Glomerular visceral epithelial cell (primary cell): Measurements from ENCODE around the gene LSM7.

ENCODE experiments used
- DNase-seq: peaks from one replicate; pipeline ENCODE4 v3.0.0-alpha.2; 2016; ENCODE audit errors: extremely low spot score

Gene LSM7

DNA sequence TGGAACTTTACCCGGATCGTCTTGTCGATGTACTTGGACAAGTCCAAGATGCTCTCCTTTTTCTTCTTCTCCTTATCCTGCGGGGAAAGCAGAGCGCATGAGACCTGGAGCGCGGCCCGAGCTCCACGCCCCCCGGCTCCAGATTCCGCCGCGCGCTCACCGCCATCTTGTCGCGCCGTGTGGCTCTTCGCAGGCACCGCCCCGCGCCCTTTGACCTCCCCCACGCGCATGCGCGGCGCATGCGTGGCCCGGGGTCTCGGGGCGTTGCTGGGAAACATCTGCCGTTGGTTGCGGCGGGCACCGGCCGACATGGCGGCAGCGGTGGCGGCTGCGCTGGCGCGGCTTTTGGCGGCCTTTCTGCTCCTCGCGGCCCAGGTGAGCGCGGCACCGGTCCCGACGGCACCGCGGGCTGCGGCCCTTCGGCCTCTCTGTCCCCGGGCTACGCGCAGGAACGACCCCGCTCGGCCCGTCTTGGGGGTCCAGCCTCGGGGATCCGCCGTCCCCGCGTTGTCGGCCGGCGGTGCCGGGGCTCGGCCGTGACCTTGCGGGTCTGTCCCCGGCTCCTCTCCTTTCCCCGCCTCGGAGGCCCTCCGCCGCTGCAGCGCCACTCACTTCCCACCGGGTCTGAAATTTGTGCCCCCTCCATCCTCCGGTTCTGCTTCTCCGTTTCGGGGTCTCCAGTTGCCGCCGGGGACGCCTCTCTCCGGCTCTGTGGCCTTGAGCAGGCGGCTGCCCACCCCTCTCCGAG, at the start of gene LSM7, which contains the start of gene SPPL2B:
TSS of gene LSM7 (minus strand) at position 186 of the 748 bp plus-strand sequence. CDS start at position 166, 20 bp downstream.
TSS of gene SPPL2B (plus strand) at position 284 of the 748 bp plus-strand sequence. CDS start at position 310, 26 bp downstream.
- peak; percentile 90 for DNase-seq

GRCh38 chr19:2376784-2377519, 48.6 kb upstream of the LSM7 start:
- DNase-seq, result no peak

DNA sequence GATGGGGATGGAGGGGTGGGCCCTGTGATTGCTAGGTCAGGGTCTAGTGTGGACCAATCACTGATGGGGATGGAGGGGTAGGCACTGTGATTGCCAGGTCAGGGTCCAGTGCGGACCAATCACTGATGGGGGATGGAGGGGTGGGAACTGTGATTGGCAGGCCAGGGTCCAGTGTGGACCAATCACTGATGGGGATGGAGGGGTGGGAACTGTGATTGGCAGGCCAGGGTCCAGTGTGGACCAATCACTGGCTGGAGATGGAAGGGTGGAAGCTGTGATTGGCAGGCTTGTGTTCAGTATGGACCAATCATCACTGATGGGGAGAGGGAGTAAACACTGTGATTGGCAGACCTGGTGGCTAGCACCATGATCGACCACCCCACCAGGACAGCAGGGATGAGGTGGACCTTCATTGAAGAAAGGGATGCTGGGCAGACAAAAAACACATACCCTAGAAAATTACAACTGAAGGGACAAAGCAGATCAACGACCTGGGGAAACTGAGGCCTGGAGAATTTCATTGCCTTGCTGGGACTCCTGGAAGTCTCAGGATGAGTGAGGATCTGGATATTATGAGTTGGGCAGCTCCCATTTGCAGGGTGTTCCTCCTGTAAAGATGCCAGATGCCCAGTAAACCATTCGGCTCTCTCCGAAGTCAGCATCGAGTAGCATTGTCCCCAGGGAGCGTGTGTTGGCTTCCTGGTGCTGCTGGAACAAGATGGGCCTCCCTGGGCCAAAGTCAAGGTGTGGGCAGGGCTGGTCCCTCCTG, 47.2 kb upstream of the LSM7 start:
- no peak for DNase-seq

GRCh38 chr19:2374808-2375207, 46.4 kb upstream of the LSM7 start:
- no peak for DNase-seq

DNA sequence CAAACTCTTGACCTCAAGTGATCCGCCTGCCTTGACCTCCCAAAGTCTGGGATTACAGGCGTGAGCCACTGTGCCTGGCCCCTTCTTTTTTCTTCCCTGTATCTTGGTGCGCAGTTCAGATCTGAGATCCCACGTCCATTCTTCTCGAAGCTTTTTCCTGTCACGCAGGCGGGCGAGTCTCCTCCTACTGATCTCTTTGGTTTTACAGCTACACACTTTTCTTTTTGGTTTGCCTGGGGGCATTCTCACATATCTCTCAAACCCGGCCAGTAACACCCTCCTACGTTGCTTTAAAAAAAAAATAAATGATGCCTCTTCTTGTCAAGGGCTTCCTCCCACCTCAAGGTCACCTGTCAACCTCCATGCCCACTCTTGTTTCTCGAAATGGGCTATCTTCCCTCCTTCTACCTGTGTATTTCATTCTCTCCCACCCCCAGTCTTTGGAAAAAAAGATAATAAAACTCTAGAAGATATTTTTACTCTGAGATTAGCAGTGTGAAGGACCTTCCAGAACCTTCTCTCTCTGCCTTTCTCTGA, 43.8 kb upstream of the LSM7 start:
- DNase-seq, result no peak

- no peak for DNase-seq
Measured at GRCh38 chr19:2371656-2372055, 43.3 kb upstream of the LSM7 start.

GRCh38 chr19:2365201-2365970, 37.0 kb upstream of the LSM7 start:
- no peak for DNase-seq

GRCh38 chr19:2363419-2363818, 35.0 kb upstream of the LSM7 start:
- DNase-seq, result no peak

DNA sequence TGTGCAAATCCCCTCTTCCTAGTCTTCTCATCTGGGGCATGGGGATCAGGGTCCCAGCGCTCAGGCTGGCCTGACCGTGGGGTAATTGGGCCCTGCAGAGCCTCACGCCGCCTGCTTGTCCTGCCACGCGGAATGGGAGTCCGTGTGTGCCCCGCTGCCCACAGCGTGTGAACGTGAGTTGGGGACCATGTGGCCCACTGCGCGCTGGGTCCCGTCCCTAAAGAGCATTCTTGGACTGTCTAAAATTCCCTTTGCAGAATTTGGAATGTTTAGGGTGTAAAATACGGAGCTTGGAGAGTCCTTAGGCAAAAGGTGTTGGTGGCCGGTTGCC, 34.5 kb upstream of the LSM7 start:
- no peak for DNase-seq

DNA sequence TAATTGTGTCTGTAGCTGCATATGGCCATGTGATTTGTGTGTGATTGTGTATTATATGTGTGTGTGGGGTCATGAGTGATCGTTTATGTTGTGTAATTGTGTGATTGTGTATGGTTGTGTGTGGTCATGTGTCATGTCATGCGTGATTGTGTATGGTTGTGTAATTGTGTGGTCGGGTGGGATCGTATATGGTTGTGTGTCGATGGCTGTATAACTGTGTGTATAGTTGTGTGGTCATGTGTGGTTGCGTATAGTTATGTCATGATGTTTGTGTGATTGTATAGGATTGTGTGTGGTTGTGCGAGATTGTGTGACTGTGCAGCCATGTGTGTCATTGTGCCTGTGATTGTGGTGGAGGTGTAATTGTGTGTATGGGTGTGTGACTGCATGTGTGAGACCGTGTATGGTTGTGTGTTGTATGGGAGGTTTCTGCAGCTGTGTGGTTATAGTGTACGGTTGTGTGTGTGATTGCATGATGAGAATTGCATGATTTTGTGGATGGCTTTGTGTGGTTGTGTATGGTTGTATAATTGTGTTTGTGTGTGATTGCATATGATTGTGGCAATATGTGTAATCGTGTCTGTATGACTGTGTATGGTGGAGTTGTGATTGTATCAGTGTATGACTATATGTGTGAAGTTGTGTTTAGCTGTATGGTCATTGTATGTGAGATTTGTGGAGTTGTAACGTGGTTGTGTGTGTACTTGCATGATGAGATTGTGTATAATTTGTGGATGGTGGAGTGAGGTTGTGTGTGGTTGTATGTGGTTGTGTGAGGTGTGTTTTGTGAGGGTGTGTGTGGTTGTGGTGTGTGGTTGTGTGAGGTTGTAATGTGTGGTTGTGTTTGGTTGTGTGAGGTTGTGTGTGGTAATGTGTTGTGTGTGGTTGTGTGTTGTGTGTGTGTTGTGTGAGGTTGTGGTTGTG, 33.9 kb upstream of the LSM7 start:
- DNase-seq, result no peak

DNA sequence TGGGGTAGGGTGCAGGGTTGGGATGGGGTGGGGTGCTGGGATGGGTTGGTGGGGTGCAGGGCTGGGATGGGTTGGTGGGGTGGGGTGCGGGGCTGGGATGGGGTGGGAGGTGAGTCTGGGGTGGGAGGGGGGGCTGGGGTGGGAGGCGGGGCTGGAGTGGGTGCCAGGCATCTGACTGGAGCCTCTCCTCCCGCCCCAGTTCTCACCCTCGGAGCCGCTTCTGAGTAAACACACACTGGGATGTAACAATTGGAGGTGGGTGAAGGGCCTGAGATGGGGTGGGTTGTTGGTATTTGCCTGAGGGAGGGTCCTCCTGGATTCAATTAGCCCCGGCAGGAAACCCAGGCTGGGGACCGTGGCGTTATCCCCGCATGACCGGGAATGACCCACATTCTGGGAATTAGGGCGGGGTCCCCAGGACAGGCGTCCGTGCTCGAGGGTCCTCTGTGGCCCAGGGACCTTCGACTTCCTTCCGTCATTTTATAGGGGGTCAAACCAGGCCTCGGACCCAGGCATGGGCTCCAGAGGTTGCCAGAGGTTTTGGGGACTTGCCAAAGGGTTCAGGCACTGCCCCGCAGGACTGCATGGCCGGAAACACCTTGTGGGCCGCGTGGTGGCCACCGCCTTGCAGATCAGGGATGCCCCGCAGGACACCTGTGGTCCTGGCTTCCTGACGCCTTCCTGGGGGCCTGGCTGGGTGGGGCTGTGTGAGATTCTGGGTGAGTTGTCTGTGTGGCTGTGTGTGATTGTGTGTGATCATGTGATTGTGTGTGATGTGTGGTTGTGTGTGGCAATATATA, 33.1 kb upstream of the LSM7 start:
- DNase-seq, result no peak

DNA sequence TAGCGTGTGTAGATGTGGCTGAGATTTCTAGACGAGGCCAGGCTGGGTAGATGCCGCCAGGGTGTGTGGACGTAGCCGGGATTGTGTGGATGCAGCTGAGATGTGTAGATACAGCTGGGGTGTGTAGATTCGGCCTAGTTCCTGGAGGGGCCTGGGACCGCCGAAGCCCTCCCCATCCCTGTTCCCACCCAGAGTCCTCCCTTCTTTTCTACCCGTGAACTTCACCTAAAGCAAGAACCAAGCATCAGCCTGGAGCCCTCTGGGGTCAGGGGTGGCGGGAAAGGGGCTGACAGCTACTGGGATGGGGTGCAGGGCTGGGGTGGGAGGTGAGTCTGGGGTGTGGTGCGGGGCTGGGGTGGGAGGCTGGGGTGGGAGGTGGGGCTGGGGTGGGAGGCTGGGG, 32.4 kb upstream of the LSM7 start:
- DNase-seq, result no peak

- DNase-seq, result no peak
Measured at GRCh38 chr19:2359992-2360685, 31.8 kb upstream of the LSM7 start, which contains the start of gene TMPRSS9. Gene TMPRSS9 (plus strand): TSS chr19:2360265. CDS start chr19:2389786, 29,521 bp downstream.

GRCh38 chr19:2358548-2359173, 30.3 kb upstream of the LSM7 start:
- no peak for DNase-seq

DNA sequence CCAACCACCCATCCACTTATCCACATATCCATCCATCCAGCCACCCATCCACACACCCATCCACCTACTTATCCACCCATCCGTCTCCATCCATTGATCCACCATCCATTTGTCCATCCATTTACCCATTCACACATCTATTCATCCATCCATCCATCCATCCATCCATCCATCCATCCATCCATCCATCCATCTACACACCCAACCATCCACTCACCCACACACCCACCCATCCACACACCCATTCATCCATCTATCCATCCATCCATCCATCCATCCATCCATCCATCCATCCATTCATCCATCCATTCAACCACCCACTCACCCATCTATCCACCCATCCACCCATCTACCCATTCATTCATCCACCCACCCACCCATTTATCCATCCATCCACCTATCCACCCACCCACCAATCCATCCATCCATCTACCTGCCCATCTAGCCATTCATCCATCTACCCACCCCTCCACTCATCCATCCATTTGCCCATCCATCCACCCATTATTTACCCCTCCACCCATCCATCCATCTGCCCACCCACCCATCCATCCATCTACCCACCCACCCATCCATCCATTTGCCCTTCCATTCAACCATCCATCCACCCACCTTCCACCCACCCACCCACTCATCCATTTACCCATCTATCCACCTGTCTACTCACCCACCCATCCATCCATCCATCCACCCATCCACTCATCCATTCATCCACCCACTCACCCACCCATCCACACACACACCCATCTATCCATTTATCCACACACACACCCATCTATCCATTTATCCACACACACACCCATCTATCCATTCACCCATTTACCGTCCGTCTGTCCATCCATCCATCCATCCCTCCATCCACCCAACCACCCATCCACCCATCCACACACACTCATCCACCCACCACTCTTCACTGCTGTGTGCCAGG, 29.2 kb upstream of the LSM7 start:
- no peak for DNase-seq

DNA sequence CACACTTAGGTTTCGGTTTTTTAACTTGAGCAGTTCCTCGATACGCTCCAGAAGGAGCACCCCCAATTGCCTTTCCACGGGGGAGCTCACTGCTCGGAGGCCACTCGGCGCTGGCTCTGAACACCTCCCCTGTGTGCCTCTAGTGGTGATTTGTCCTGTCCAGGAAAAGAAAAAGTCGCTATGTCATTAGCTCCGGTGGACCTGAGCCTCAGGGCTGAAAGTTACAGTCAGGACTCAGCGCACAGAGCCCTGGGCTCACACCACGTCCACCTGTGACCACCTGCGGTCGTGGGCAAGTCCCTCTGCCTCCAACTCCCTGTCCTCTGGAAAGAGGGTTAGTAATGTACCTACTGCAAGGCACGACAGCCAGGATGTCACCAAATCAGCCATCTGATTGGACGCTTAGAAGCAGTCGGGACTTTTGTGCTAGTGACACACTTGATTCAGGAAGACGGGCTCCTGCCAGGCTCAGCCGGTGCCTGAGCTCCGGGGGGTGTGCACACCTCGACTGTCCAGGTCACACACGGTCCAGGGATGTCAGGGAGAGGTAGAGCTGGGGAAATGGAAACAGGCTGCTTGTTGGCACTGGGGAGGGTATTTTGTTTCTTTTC, 27.8 kb upstream of the LSM7 start:
- DNase-seq, result no peak
